ENCODE measurements around the gene SMAD6. TPM values are rescaled to one million over a fixed set of nuclear protein-coding genes. Genes with fewer than 3 reads are reported as not detected.

Gene SMAD6
- total and polyA plus RNA-seq, 2 experiments from 2014 or later, result 3.6 to 32.9 TPM

GRCh38 chr15:66750609-66751008, 48.6 kb downstream of the SMAD6 start:
- H2AFZ ChIP-seq, result no peak overlapping the region
- no peak overlapping the region for H3K4me2 ChIP-seq (ENCODE audit: unreplicated experiment)
- H3K27ac ChIP-seq, result no peak overlapping the region
- no peaks in the 10 kb centered on the region for H3K9me2 ChIP-seq (ENCODE audit: insufficient read depth)
- H3K4me1 ChIP-seq (ENCODE audit: insufficient read depth), result peaks cover 61% of the 10 kb centered on the region
- WGBS, 2 experiments (ENCODE audit: low coverage in 1 of 2, low lambda C conversion rate in 2 of 2, missing lambda C conversion rate in 2 of 2), result 79 to 84% methylated on average over 9 of the region's 9 CpGs
- no peak for DNase-seq
- no peak overlapping the region for H3K9ac ChIP-seq
- TF ChIP-seq EZH2phosphoT487 (IDR thresholded peaks at IDR 0.05; ENCODE audit: insufficient read depth, low read depth), result no peak
- no peak for TF ChIP-seq EZH2 (IDR thresholded peaks at IDR 0.05; ENCODE audit: insufficient read depth, poor library complexity, severe bottlenecking)
- H3K27me3 ChIP-seq (replicated peaks; ENCODE audit: insufficient read depth), result no peaks in the 10 kb centered on the region
- peaks cover 44% of the 10 kb centered on the region for H3F3A ChIP-seq (ENCODE audit: insufficient read depth)
- no peak overlapping the region for H3K4me3 ChIP-seq
- in situ Hi-C loops (cut with MboI), result no loop called here
- H3K36me3 ChIP-seq (ENCODE audit: low read depth), result peaks cover 5% of the 10 kb centered on the region; the same call in 1 of the 2 replicates
- H4K20me1 ChIP-seq (ENCODE audit: insufficient read depth), result no peaks in the 10 kb centered on the region
- no peaks in the 10 kb centered on the region for H3K9me3 ChIP-seq (ENCODE audit: low read depth)
- H3K79me2 ChIP-seq (ENCODE audit: insufficient read depth), result peaks cover 93% of the 10 kb centered on the region

GRCh38 chr15:66751579-66751978, 49.5 kb downstream of the SMAD6 start:
- peaks cover 93% of the 10 kb centered on the region for H3K79me2 ChIP-seq (ENCODE audit: insufficient read depth)
- TF ChIP-seq EZH2 (IDR thresholded peaks at IDR 0.05; ENCODE audit: insufficient read depth, poor library complexity, severe bottlenecking) (no peak), EZH2phosphoT487 (IDR thresholded peaks at IDR 0.05; ENCODE audit: insufficient read depth, low read depth) (no peak)
- no peaks in the 10 kb centered on the region for H3K9me3 ChIP-seq (ENCODE audit: low read depth)
- peaks cover 43% of the 10 kb centered on the region for H3F3A ChIP-seq (ENCODE audit: insufficient read depth)
- H3K4me3 ChIP-seq, result no peak overlapping the region
- H3K4me1 ChIP-seq (ENCODE audit: insufficient read depth), result peaks cover 56% of the 10 kb centered on the region
- in situ Hi-C loops (cut with MboI), result no loop called here
- WGBS, 2 experiments (ENCODE audit: low coverage in 1 of 2, low lambda C conversion rate in 2 of 2, missing lambda C conversion rate in 2 of 2), result 36 to 39% methylated on average over 7 of the region's 7 CpGs
- peaks cover 5% of the 10 kb centered on the region; the same call in 1 of the 2 replicates for H3K36me3 ChIP-seq (ENCODE audit: low read depth)
- no peak overlapping the region for H2AFZ ChIP-seq
- no peak overlapping the region for H3K27ac ChIP-seq
- no peaks in the 10 kb centered on the region for H3K27me3 ChIP-seq (replicated peaks; ENCODE audit: insufficient read depth)
- no peaks in the 10 kb centered on the region for H3K9me2 ChIP-seq (ENCODE audit: insufficient read depth)
- no peaks in the 10 kb centered on the region for H4K20me1 ChIP-seq (ENCODE audit: insufficient read depth)
- no peak overlapping the region for H3K9ac ChIP-seq
- DNase-seq, result peak; percentile 47
- H3K4me2 ChIP-seq (ENCODE audit: unreplicated experiment), result no peak overlapping the region

- peaks cover 38% of the 10 kb centered on the region for H3F3A ChIP-seq (ENCODE audit: insufficient read depth)
- in situ Hi-C loops (cut with MboI), result no loop called here
- peaks cover 5% of the 10 kb centered on the region; the same call in 1 of the 2 replicates for H3K36me3 ChIP-seq (ENCODE audit: low read depth)
- no peak overlapping the region for H3K9ac ChIP-seq
- H3K4me3 ChIP-seq, result no peak overlapping the region
- no peak for DNase-seq
- H3K79me2 ChIP-seq (ENCODE audit: insufficient read depth), result peaks cover 93% of the 10 kb centered on the region
- no peaks in the 10 kb centered on the region for H4K20me1 ChIP-seq (ENCODE audit: insufficient read depth)
- no peaks in the 10 kb centered on the region for H3K9me3 ChIP-seq (ENCODE audit: low read depth)
- 58 to 62% methylated on average over 2 of the region's 2 CpGs for WGBS, 2 experiments (ENCODE audit: low coverage in 1 of 2, low lambda C conversion rate in 2 of 2, missing lambda C conversion rate in 2 of 2)
- no peaks in the 10 kb centered on the region for H3K27me3 ChIP-seq (replicated peaks; ENCODE audit: insufficient read depth)
- H3K4me2 ChIP-seq (ENCODE audit: unreplicated experiment), result no peak overlapping the region
- H3K4me1 ChIP-seq (ENCODE audit: insufficient read depth), result peaks cover 51% of the 10 kb centered on the region
- no peaks in the 10 kb centered on the region for H3K9me2 ChIP-seq (ENCODE audit: insufficient read depth)
- TF ChIP-seq EZH2 (IDR thresholded peaks at IDR 0.05; ENCODE audit: insufficient read depth, poor library complexity, severe bottlenecking) (no peak), EZH2phosphoT487 (IDR thresholded peaks at IDR 0.05; ENCODE audit: insufficient read depth, low read depth) (no peak)
- H2AFZ ChIP-seq, result no peak overlapping the region
- no peak overlapping the region for H3K27ac ChIP-seq
These were observed 50.0 kb downstream of the SMAD6 start for GRCh38 chr15:66752078-66752477.

- TF ChIP-seq EZH2 (IDR thresholded peaks at IDR 0.05; ENCODE audit: insufficient read depth, poor library complexity, severe bottlenecking) (no peak), EZH2phosphoT487 (IDR thresholded peaks at IDR 0.05; ENCODE audit: insufficient read depth, low read depth) (no peak)
- H3K27me3 ChIP-seq (replicated peaks; ENCODE audit: insufficient read depth), result no peaks in the 10 kb centered on the region
- H3K79me2 ChIP-seq (ENCODE audit: insufficient read depth), result peaks cover 99% of the 10 kb centered on the region
- no peaks in the 10 kb centered on the region for H3K9me2 ChIP-seq (ENCODE audit: insufficient read depth)
- no peak overlapping the region for H3K9ac ChIP-seq
- no peak overlapping the region for H3K27ac ChIP-seq
- H4K20me1 ChIP-seq (ENCODE audit: insufficient read depth), result no peaks in the 10 kb centered on the region
- no peak overlapping the region for H3K4me2 ChIP-seq (ENCODE audit: unreplicated experiment)
- no peak overlapping the region for H2AFZ ChIP-seq
- H3K4me1 ChIP-seq (ENCODE audit: insufficient read depth), result peaks cover 52% of the 10 kb centered on the region
- no peak overlapping the region for H3K4me3 ChIP-seq
- H3K36me3 ChIP-seq (ENCODE audit: low read depth), result peaks cover 5% of the 10 kb centered on the region; the same call in 1 of the 2 replicates
- peaks cover 31% of the 10 kb centered on the region for H3F3A ChIP-seq (ENCODE audit: insufficient read depth)
- in situ Hi-C loops (cut with MboI), result no loop called here
- H3K9me3 ChIP-seq (ENCODE audit: low read depth), result no peaks in the 10 kb centered on the region
- 64 to 73% methylated on average over 7 of the region's 7 CpGs for WGBS, 2 experiments (ENCODE audit: low coverage in 1 of 2, low lambda C conversion rate in 2 of 2, missing lambda C conversion rate in 2 of 2)
- no peak for DNase-seq
These were observed 51.8 kb downstream of the SMAD6 start for GRCh38 chr15:66753687-66754377.
